Measurements from ENCODE around the gene ZFP69B. TPM values are rescaled to one million over a fixed set of nuclear protein-coding genes. Genes with fewer than 3 reads are reported as not detected.
"Not testable (repeated sequence)": the region's sequence is repeated elsewhere in the genome, so short reads cannot be mapped to it uniquely, and the experiment has no call there.

Gene ZFP69B
- total and polyA plus RNA-seq, 9 donors = 2.0 to 5.0 (median 3.2) TPM

GRCh38 chr1:40476924-40477677 is 26.8 kb downstream of the ZFP69B start, which contains the start of gene ZFP69:
TSS of gene ZFP69 (plus strand) at chr1:40477290. CDS start at chr1:40479362, 2,072 bp downstream.
- H3K9me3 ChIP-seq (replicated peaks; ENCODE audit: control insufficient read depth, low read depth, low read length) = peaks cover 3% of the 10 kb centered on the region
- peak within 1 kb of the TSS; percentile 73 for H3K4me3 ChIP-seq (ENCODE audit: low read length)
- DNase-seq = peak; percentile 86
- H3K4me1 ChIP-seq (ENCODE audit: control insufficient read depth, insufficient read depth, low read length) = peaks cover 5% of the 10 kb centered on the region
- H3K27me3 ChIP-seq (ENCODE audit: control insufficient read depth, insufficient read depth, low read length) = no peaks in the 10 kb centered on the region
- under 1% methylated on average over 62 of the region's 65 CpGs for WGBS (ENCODE audit: insufficient coverage)
- peaks cover 11% of the 10 kb centered on the region for H3K36me3 ChIP-seq (ENCODE audit: control insufficient read depth, insufficient read depth, low read length)
- H3K27ac ChIP-seq (ENCODE audit: low read length) = peak within 1 kb of the TSS; percentile 60

GRCh38 chr1:40477678-40478053 is 27.4 kb downstream of the ZFP69B start:
- no peaks in the 10 kb centered on the region for H3K27me3 ChIP-seq (ENCODE audit: control insufficient read depth, insufficient read depth, low read length)
- H3K27ac ChIP-seq (ENCODE audit: low read length) = peak overlapping the region; percentile 60
- peaks cover 13% of the 10 kb centered on the region for H3K36me3 ChIP-seq (ENCODE audit: control insufficient read depth, insufficient read depth, low read length)
- DNase-seq = peak; percentile 49
- H3K4me1 ChIP-seq (ENCODE audit: control insufficient read depth, insufficient read depth, low read length) = peaks cover 5% of the 10 kb centered on the region
- 0% methylated on average over 2 of the region's 17 CpGs for WGBS (ENCODE audit: insufficient coverage)
- H3K9me3 ChIP-seq (replicated peaks; ENCODE audit: control insufficient read depth, low read depth, low read length) = peaks cover 3% of the 10 kb centered on the region
- peak overlapping the region; percentile 73 for H3K4me3 ChIP-seq (ENCODE audit: low read length)

- Histone ChIP-seq H3K36me3 (ENCODE audit: control insufficient read depth, insufficient read depth, low read length) (peaks cover 15% of the 10 kb centered on the region), H3K27me3 (ENCODE audit: control insufficient read depth, insufficient read depth, low read length) (no peaks in the 10 kb centered on the region), H3K9me3 (replicated peaks; ENCODE audit: control insufficient read depth, low read depth, low read length) (peaks cover 3% of the 10 kb centered on the region), H3K4me3 (ENCODE audit: low read length) (peak overlapping the region; percentile 73), H3K27ac (ENCODE audit: low read length) (no peak overlapping the region), H3K4me1 (ENCODE audit: control insufficient read depth, insufficient read depth, low read length) (peaks cover 5% of the 10 kb centered on the region)
- DNase-seq = no peak
- WGBS (ENCODE audit: insufficient coverage) = no CpG with 5 or more reads among the region's 2 CpGs
Measured at GRCh38 chr1:40478276-40478675, 28.0 kb downstream of the ZFP69B start.

GRCh38 chr1:40479156-40479555 is 28.9 kb downstream of the ZFP69B start:
- H3K9me3 ChIP-seq (replicated peaks; ENCODE audit: control insufficient read depth, low read depth, low read length) = peaks cover 3% of the 10 kb centered on the region
- no peak for DNase-seq
- WGBS (ENCODE audit: insufficient coverage) = 85% methylated on average over 4 of the region's 4 CpGs

GRCh38 chr1:40495315-40495903 is 45.1 kb downstream of the ZFP69B start:
- no peak overlapping the region for H3K4me3 ChIP-seq (ENCODE audit: low read length)
- H3K27ac ChIP-seq (ENCODE audit: low read length) = no peak overlapping the region
- DNase-seq = no peak
- H3K27me3 ChIP-seq (ENCODE audit: control insufficient read depth, insufficient read depth, low read length) = no peaks in the 10 kb centered on the region
- H3K36me3 ChIP-seq (ENCODE audit: control insufficient read depth, insufficient read depth, low read length) = peaks cover 22% of the 10 kb centered on the region
- WGBS (ENCODE audit: insufficient coverage) = no CpG with 5 or more reads among the region's 4 CpGs
- peaks cover 54% of the 10 kb centered on the region for H3K9me3 ChIP-seq (replicated peaks; ENCODE audit: control insufficient read depth, low read depth, low read length)
- no peaks in the 10 kb centered on the region for H3K4me1 ChIP-seq (ENCODE audit: control insufficient read depth, insufficient read depth, low read length)

More at GRCh38 chr1:40479156-40479555, 28.9 kb downstream of the ZFP69B start:
- H3K4me1 ChIP-seq (ENCODE audit: control insufficient read depth, insufficient read depth, low read length) = peaks cover 5% of the 10 kb centered on the region
- H3K27ac ChIP-seq (ENCODE audit: low read length) = no peak overlapping the region
- no peaks in the 10 kb centered on the region for H3K27me3 ChIP-seq (ENCODE audit: control insufficient read depth, insufficient read depth, low read length)
- H3K36me3 ChIP-seq (ENCODE audit: control insufficient read depth, insufficient read depth, low read length) = peaks cover 15% of the 10 kb centered on the region
- no peak overlapping the region for H3K4me3 ChIP-seq (ENCODE audit: low read length)

GRCh38 chr1:40502651-40503050 is 52.4 kb downstream of the ZFP69B start:
- 100% methylated on average over 4 of the region's 4 CpGs for WGBS (ENCODE audit: insufficient coverage)
- H3K36me3 ChIP-seq (ENCODE audit: control insufficient read depth, insufficient read depth, low read length); H3K27me3 ChIP-seq (ENCODE audit: control insufficient read depth, insufficient read depth, low read length); DNase-seq; H3K4me3 ChIP-seq (ENCODE audit: low read length); H3K27ac ChIP-seq (ENCODE audit: low read length); H3K4me1 ChIP-seq (ENCODE audit: control insufficient read depth, insufficient read depth, low read length): not testable (repeated sequence)
- peaks cover 47% of the 10 kb centered on the region for H3K9me3 ChIP-seq (replicated peaks; ENCODE audit: control insufficient read depth, low read depth, low read length)

- peaks cover 4% of the 10 kb centered on the region for H3K4me1 ChIP-seq (ENCODE audit: control insufficient read depth, insufficient read depth, low read length)
- peak overlapping the region; percentile 76 for H3K27ac ChIP-seq (ENCODE audit: low read length)
- H3K27me3 ChIP-seq (ENCODE audit: control insufficient read depth, insufficient read depth, low read length) = no peaks in the 10 kb centered on the region
- H3K9me3 ChIP-seq (replicated peaks; ENCODE audit: control insufficient read depth, low read depth, low read length) = peaks cover 16% of the 10 kb centered on the region
- H3K4me3 ChIP-seq (ENCODE audit: low read length) = peak overlapping the region; percentile 86
- WGBS (ENCODE audit: insufficient coverage) = 4% methylated on average over 2 of the region's 6 CpGs
- no peaks in the 10 kb centered on the region for H3K36me3 ChIP-seq (ENCODE audit: control insufficient read depth, insufficient read depth, low read length)
- DNase-seq = no peak
Measured at GRCh38 chr1:40507973-40508372, 57.7 kb downstream of the ZFP69B start.

- H3K27ac ChIP-seq (ENCODE audit: low read length) = peak within 1 kb of the TSS; percentile 76
- no peaks in the 10 kb centered on the region for H3K36me3 ChIP-seq (ENCODE audit: control insufficient read depth, insufficient read depth, low read length)
- under 1% methylated on average over 74 of the region's 76 CpGs for WGBS (ENCODE audit: insufficient coverage)
- no peaks in the 10 kb centered on the region for H3K27me3 ChIP-seq (ENCODE audit: control insufficient read depth, insufficient read depth, low read length)
- peak; percentile 89 for DNase-seq
- H3K4me3 ChIP-seq (ENCODE audit: low read length) = peak within 1 kb of the TSS; percentile 86
- peaks cover 13% of the 10 kb centered on the region for H3K9me3 ChIP-seq (replicated peaks; ENCODE audit: control insufficient read depth, low read depth, low read length)
- H3K4me1 ChIP-seq (ENCODE audit: control insufficient read depth, insufficient read depth, low read length) = peaks cover 4% of the 10 kb centered on the region
Measured at GRCh38 chr1:40508375-40509341, 58.4 kb downstream of the ZFP69B start, which contains the start of gene EXO5. TSS of gene EXO5 (plus strand) at chr1:40508767. CDS start at chr1:40514545, 5,778 bp downstream.

Data from muscle of leg (tissue), 11 donors.